HepG2 (cell line): ENCODE data around the gene WBP1. TPM values are rescaled to one million over a fixed set of nuclear protein-coding genes. Genes with fewer than 3 reads are reported as not detected.

Source experiments
- AHDC1 ChIP-seq: sonication (generic); formaldehyde crosslinking; IDR thresholded peaks from 2 replicates; pipeline ENCODE4 v1.5.1; 2020; ENCODE audit warnings: mild to moderate bottlenecking, missing genetic modification reagents, borderline replicate concordance
- FOXK1 ChIP-seq: sonication (generic); formaldehyde crosslinking; IDR thresholded peaks from 2 replicates; pipeline ENCODE4 v1.4.0; 2020; ENCODE audit warnings: low read depth, missing genetic modification reagents, borderline replicate concordance
- HMGA1 ChIP-seq: sonication (generic); formaldehyde crosslinking; conservative IDR thresholded peaks from 2 replicates; pipeline ENCODE4 v1.4.0; 2020; ENCODE audit warnings: missing genetic modification reagents
- HMGXB4 ChIP-seq, 2 experiments: sonication (generic) in 1 of 2; formaldehyde crosslinking in 1 of 2; IDR thresholded peaks; 2 replicates each; pipeline versions ENCODE4 v1.4.0 to v1.6.1; 2018 to 2020; ENCODE audit warnings: missing genetic modification reagents in 2 of 2, borderline replicate concordance in 1 of 2, low read depth in 1 of 2, mild to moderate bottlenecking in 1 of 2, missing biosample characterization in 1 of 2
- PAXIP1 ChIP-seq: sonication (generic); formaldehyde crosslinking; conservative IDR thresholded peaks from 2 replicates; pipeline ENCODE4 v1.4.0; 2020; ENCODE audit warnings: mild to moderate bottlenecking, missing genetic modification reagents, moderate library complexity
- POLR2AphosphoS5 ChIP-seq: IDR thresholded peaks from 2 replicates; pipeline ENCODE4 v1.6.1; 2012; ENCODE audit warnings: low read depth, low read length
- SP2 ChIP-seq: sonication (generic); formaldehyde crosslinking; IDR thresholded peaks from 2 replicates; pipeline ENCODE4 v1.5.1; 2020; ENCODE audit warnings: mild to moderate bottlenecking, missing genetic modification reagents
- TP53 ChIP-seq: sonication (generic); formaldehyde crosslinking; conservative IDR thresholded peaks from 2 replicates; pipeline ENCODE4 v1.4.0; 2020; ENCODE audit warnings: missing genetic modification reagents
- ZNF263 ChIP-seq: sonication (generic); formaldehyde crosslinking; IDR thresholded peaks from 2 replicates; pipeline ENCODE4 v1.4.0; 2020; ENCODE audit warnings: missing genetic modification reagents
- ZNF562 ChIP-seq: sonication (generic); formaldehyde crosslinking; IDR thresholded peaks from 2 replicates; pipeline ENCODE4 v1.8.0; 2022; ENCODE audit warnings: missing genetic modification reagents, borderline replicate concordance
- ZNF776 ChIP-seq: sonication (generic); formaldehyde crosslinking; IDR thresholded peaks from 2 replicates; pipeline ENCODE4 v1.4.0; 2020; ENCODE audit warnings: mild to moderate bottlenecking, missing genetic modification reagents
- ZNF784 ChIP-seq: sonication (generic); formaldehyde crosslinking; IDR thresholded peaks from 2 replicates; pipeline ENCODE4 v1.5.1; 2020; ENCODE audit warnings: missing genetic modification reagents, mild to moderate bottlenecking, borderline replicate concordance
- ZNF878 ChIP-seq: sonication (generic); formaldehyde crosslinking; IDR thresholded peaks from 2 replicates; pipeline ENCODE4 v1.8.1; 2023; ENCODE audit warnings: mild to moderate bottlenecking, missing genetic modification reagents, moderate library complexity
- polyA plus RNA-seq, 8 experiments: library from polyadenylated mRNA; depleted of rRNA in 3 of 8; stranded (reverse) in 7 of 8; unstranded in 1 of 8; fragments of >200 nt; fragmentation: Illumina TruSeq in 4 of 8; extraction: Trizol in 4 of 8; gene quantifications; 2 replicates each; pipeline versions ENCODE4 v1.2.1 to v1.2.3, GENCODE V29; 2011 to 2016; ENCODE audit warnings: low read depth in 4 of 8, missing spikeins in 1 of 8, mixed read lengths in 1 of 8; ENCODE audit not compliant: insufficient read depth in 1 of 8
- total RNA-seq, 5 experiments: library from RNA; depleted of rRNA; stranded (reverse); fragments of >200 nt; fragmentation: Illumina TruSeq; extraction: Trizol; gene quantifications; 2 replicates each; pipeline ENCODE4 v1.2.3, GENCODE V29; 2016; ENCODE audit warnings: low read depth in 1 of 5
- TF ChIP-seq, protein P1 (sequence below): sonication (generic); formaldehyde crosslinking; IDR thresholded peaks from 2 replicates; pipeline ENCODE4 v1.4.0; 2020; ENCODE audit warnings: missing genetic modification reagents, mild to moderate bottlenecking, borderline replicate concordance

Gene WBP1
- total and polyA plus RNA-seq, 2 of the 13 experiments (the other 11 are each of a cell fraction or from before 2014, with no cell fraction given) = 38.8 to 85.7 TPM

DNA sequence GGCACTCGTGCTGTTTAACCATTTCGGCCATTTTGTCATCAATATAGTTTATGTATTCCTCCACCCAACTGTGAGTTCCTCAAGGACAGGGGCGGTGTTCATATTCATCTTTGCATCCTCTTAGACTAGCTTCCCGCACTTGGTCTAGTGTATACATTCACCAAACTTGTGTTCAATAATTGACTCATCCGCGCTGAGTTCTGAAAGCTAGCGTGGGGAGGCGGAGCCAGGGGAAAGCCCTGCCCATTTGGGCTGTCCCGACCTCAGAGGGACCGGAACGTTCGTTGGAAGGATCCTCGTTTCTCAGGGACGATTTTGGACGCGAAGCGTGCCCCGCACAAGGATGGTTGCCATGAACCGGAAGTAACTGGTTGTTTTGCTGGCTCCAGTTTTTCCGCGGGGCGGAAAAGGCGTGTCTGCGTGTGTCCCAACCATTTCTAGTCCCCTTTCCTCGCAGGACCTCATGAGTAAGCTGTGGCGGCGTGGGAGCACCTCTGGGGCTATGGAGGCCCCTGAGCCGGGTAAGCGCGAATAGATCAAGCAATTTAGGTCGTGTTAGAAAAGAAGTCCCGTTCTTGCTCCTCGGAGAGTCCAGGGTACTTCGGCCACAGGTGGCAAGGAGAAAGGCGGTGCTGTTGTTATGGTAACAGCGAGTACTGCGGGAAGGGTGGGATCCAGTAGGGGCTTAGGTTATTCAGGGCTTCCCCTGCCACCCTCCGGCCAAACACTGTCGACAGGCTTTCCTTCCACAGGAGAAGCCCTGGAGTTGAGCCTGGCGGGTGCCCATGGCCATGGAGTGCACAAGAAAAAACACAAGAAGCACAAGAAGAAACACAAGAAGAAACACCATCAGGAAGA lies 3.4 kb upstream of the WBP1 start, which contains the start of gene INO80B (continued):
- TF ChIP-seq ZNF263 (CRISPR knock-in tag) (peak; percentile 91), ZNF776 (CRISPR knock-in tag) (no peak), SP2 (peak; percentile 82), ZNF784 (CRISPR knock-in tag) (peak; percentile 94), TP53 (CRISPR knock-in tag) (no peak), AHDC1 (CRISPR knock-in tag) (0 out of 2 replicates have a peak, but pooled peaks have one; percentile 79), HMGA1 (CRISPR knock-in tag) (no peak), FOXK1 (CRISPR knock-in tag) (peak; percentile 98), POLR2AphosphoS5 (peak; percentile 57), ZNF878 (CRISPR knock-in tag) (peak; percentile 2; the same call in 1 of the 2 replicates), HMGXB4 (CRISPR knock-in tag; IDR thresholded peaks at IDR 0.05; ENCODE audit: borderline replicate concordance in 1 of 2, low read depth in 1 of 2) (peak; percentile 89 to 93), ZNF562 (CRISPR knock-in tag) (no peak), PAXIP1 (CRISPR knock-in tag) (peak; percentile 71)
- TF ChIP-seq, protein P1, sequence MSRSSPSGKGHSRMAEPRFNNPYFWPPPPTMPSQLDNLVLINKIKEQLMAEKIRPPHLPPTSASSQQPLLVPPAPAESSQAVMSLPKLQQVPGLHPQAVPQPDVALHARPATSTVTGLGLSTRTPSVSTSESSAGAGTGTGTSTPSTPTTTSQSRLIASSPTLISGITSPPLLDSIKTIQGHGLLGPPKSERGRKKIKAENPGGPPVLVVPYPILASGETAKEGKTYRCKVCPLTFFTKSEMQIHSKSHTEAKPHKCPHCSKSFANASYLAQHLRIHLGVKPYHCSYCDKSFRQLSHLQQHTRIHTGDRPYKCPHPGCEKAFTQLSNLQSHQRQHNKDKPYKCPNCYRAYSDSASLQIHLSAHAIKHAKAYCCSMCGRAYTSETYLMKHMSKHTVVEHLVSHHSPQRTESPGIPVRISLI (CRISPR knock-in tag) = peak; percentile 71; the same call in 1 of the 2 replicates
